Fibroblast of villous mesenchyme (primary cell): ENCODE measurements around the gene FNBP1L. TPM values are rescaled to one million over a fixed set of nuclear protein-coding genes. Genes with fewer than 3 reads are reported as not detected.

ENCODE experiments used
- DNase-seq: peaks from one replicate; pipeline ENCODE4 v3.0.0-alpha.2; 2010; ENCODE audit warnings: low read depth
- H3K4me3 ChIP-seq: 2 replicates; pipeline ENCODE4 v1.5.1; 2011; ENCODE audit warnings: low read depth, mild to moderate bottlenecking, low read length
- CTCF ChIP-seq: IDR thresholded peaks from 2 replicates; pipeline ENCODE4 v1.5.1; 2012; ENCODE audit warnings: low read depth, mild to moderate bottlenecking, low read length; ENCODE audit not compliant: insufficient read depth
- total RNA-seq: library from RNA; depleted of rRNA; stranded (reverse); fragments of >200 nt; gene quantifications from 2 replicates; pipeline ENCODE4 v1.2.3, GENCODE V29; 2012

The FNBP1L gene
- total RNA-seq, 1 donor, result 10.4 TPM

GRCh38 chr1:93593854-93594602, 146.1 kb downstream of the FNBP1L start:
- TF ChIP-seq CTCF, result no peak
- peak; percentile 48 for DNase-seq
- no peak overlapping the region for H3K4me3 ChIP-seq

- DNase-seq, result peak; percentile 67
- TF ChIP-seq CTCF, result no peak
- H3K4me3 ChIP-seq, result no peak overlapping the region
Observed at GRCh38 chr1:93594603-93594880, 146.6 kb downstream of the FNBP1L start.

GRCh38 chr1:93595266-93595665, 147.3 kb downstream of the FNBP1L start:
- no peak for TF ChIP-seq CTCF
- peak; percentile 58 for DNase-seq
- no peak overlapping the region for H3K4me3 ChIP-seq

GRCh38 chr1:93595743-93596142, 147.8 kb downstream of the FNBP1L start:
- no peak for TF ChIP-seq CTCF
- DNase-seq, result no peak
- H3K4me3 ChIP-seq, result no peak overlapping the region

- DNase-seq, result no peak
- H3K4me3 ChIP-seq, result no peak overlapping the region
Observed at GRCh38 chr1:93596329-93597089, 148.6 kb downstream of the FNBP1L start.

GRCh38 chr1:93597709-93598108, 149.8 kb downstream of the FNBP1L start:
- H3K4me3 ChIP-seq, result no peak overlapping the region
- no peak for TF ChIP-seq CTCF
- DNase-seq, result peak; percentile 51

More at GRCh38 chr1:93596329-93597089, 148.6 kb downstream of the FNBP1L start:
- no peak for TF ChIP-seq CTCF

- no peak for DNase-seq
- no peak for TF ChIP-seq CTCF
- H3K4me3 ChIP-seq, result no peak overlapping the region
Observed at GRCh38 chr1:93598396-93598795, 150.5 kb downstream of the FNBP1L start.
